GM12873 (cell line): ENCODE data around the gene KMT2B.
A peak's percentile ranks its signal among the peaks of the same experiment; 100 is the strongest.

Experiments used
- TF ChIP-seq, protein P1 (sequence below): IDR thresholded peaks from 2 replicates; pipeline ENCODE4 v1.5.1; 2012; ENCODE audit warnings: low read depth, mild to moderate bottlenecking, moderate library complexity, low read length, control low read depth; ENCODE audit not compliant: insufficient read depth; ENCODE audit errors: missing control alignments

KMT2B gene

DNA sequence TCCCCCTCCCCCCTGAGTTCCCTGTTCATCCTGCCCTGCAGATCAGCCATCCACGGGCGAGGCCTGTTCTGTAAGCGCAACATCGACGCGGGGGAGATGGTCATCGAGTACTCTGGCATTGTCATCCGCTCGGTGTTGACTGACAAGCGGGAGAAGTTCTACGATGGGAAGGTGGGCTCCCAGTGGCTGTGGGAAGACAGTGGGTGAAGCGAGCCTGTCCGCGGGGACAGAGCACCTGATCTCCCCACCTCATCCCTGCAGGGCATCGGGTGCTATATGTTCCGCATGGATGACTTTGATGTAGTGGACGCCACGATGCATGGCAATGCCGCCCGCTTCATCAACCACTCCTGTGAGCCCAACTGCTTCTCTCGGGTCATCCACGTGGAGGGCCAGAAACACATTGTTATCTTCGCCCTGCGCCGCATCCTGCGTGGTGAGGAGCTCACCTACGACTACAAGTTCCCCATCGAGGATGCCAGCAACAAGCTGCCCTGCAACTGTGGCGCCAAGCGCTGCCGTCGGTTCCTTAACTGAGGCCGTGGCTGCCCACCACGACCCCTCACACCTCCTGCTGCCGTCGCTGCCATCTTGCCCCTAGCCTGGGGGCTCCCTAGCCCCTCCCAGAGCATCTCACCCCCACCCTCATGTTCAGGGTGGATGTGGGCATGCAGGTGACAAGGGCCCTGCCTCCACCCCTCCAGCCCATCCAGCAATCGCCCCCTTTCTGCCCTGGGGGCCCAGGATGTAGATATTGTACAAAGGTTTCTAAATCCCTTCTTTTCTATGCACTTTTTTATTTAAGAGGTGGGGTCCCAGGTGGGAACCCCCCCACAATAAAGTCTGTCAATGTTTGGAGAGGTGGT is 20.5 kb downstream of the KMT2B start:
- TF ChIP-seq, protein P1, sequence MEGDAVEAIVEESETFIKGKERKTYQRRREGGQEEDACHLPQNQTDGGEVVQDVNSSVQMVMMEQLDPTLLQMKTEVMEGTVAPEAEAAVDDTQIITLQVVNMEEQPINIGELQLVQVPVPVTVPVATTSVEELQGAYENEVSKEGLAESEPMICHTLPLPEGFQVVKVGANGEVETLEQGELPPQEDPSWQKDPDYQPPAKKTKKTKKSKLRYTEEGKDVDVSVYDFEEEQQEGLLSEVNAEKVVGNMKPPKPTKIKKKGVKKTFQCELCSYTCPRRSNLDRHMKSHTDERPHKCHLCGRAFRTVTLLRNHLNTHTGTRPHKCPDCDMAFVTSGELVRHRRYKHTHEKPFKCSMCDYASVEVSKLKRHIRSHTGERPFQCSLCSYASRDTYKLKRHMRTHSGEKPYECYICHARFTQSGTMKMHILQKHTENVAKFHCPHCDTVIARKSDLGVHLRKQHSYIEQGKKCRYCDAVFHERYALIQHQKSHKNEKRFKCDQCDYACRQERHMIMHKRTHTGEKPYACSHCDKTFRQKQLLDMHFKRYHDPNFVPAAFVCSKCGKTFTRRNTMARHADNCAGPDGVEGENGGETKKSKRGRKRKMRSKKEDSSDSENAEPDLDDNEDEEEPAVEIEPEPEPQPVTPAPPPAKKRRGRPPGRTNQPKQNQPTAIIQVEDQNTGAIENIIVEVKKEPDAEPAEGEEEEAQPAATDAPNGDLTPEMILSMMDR = no peak

DNA sequence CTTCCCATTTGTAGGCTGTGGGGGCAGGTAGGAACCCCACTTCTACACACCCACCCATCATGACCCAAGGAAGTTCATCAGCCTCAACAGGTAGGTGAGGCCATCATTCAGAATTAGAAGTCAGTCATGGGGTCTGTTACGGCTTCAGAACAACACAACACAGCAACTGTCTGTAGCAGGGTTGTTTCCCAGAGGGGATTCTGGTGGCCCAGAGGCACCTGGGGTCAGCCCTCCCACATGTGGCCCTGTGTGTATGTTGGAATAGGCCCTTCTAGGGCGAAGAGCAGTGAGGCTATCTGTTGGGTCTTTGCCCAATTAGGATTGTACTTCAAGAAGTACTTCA is 21.1 kb downstream of the KMT2B start:
- TF ChIP-seq, protein P1 = no peak

DNA sequence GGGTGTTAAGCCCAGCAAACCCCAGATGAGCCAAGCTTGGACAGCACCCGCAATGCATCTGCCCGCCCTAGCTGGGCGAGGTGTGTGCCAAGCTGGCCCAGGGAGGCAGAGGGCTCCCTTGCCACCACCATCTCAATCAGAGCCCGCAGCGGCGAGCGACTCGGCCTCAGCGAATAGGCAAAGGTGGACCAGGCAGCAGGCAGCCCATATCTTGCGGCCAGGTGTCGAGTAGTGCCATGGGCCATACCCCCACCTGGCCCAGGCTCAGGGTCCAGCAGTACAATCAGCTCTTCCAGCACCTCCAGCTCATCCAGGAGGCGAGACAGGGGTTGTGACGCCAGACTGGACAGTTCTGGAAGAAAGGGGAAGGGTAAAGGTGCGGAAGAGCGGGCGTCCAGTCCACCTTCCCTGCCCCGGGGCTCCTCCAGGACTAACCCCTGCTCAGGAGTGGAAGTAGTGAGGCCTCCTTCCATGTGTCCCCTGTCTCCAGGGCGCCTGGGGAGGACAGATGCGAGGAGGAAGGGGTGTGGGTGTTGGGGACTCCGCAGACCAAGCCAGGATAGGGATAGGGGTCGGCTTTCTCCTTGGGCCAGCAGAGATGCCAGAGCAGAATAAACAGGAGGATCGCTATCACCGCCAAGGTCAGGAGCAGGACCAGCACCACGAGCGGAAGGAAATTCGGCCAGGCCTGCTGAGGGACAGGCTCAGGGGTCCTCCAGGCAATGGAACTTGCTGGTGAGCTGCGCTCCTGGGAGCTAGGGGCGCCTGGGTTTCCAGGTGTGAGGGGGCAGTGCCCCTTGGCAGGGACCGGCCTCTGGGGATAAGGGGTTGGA is 21.7 kb downstream of the KMT2B start:
- TF ChIP-seq, protein P1 = no peak

DNA sequence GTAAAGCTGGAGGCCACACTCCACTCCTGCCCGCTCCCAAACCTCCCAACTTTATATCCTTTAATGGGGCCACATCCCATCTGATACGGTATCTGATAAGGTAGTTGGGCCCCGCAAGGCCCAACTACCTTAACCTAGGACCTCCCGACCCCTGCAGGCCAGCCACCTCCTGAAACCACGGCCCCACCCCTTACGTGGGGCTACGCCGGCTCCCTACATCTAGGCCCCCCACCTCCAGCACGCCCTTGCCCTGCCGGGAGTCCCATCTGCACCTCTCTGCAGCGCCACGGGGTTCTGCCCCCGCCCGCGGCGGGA is 22.3 kb downstream of the KMT2B start:
- TF ChIP-seq, protein P1 = no peak

DNA sequence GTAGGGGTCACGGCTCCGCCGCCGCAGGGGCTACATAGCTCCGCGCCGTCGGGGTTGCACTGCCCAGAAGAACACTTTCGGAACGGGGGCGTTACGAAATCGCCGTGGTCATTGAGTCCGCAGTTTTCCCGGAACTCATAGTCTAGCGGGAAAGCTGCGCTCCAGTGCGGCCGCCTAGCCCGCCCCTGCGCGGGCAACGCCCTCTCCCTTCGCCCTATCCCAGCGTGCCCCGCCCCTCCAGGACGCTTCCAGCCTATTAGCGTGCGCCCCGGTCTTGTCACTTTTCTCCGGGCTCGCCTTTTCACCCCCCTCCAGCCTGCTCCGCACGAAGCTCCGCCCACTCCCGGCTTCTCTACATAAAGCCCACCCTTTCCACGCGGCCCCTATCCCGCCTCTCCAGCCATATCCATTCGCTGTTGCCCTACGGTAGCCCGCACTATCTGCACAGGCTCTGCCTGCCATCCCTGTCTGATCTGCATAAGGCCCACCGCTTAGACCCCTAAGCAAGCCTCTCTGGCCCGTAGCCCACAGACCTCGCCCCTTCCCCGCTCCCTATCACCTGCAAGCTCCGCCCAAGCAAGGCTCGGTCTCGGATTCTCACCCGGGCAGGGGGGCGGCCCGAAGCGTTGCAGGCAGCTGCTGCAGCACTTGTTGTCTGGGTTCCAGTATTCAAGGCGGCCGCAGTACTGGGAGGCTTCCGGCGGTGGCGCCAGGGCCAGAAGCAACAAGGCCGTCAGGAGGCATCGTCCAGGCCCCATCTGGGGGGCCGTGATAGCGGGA is 22.8 kb downstream of the KMT2B start:
- TF ChIP-seq, protein P1 = no peak

DNA sequence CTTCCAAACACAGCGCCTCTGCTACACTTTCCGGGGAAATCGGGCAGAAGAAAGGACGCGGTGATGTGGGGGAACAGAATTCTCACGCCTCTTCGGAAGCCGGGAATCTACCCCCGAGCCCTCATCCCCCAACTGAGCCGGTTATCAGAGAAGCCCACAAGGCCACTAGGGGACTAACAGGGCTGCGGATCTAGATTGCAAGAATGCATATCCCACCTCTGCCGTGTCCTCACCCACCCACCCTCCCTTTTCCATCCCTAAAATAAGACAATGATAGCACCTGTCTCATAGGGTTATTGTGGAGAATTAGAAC is 23.4 kb downstream of the KMT2B start:
- TF ChIP-seq, protein P1 = peak; percentile 18
